HepG2 (cell line): ENCODE results near the gene ONECUT3. TPM values are rescaled to one million over a fixed set of nuclear protein-coding genes. Genes with fewer than 3 reads are reported as not detected.

Source experiments
- ATAC-seq: fragments of 200-7000 bp; cut with Tn5 transposase; 3 replicates; pipeline ENCODE4 v1.9.1; 2020; ENCODE audit warnings: mild to moderate bottlenecking, moderate library complexity
- BruUV-seq: library from RNA; stranded (reverse); fragments of 400-500 nt; replicated peaks from 2 replicates; lab custom pipeline; 2021; lab: Mats Ljungman, UMichigan
- CTCF ChIA-PET: fragments of 300-600 bp; formaldehyde crosslinking; extraction: SDS; loops from one replicate; lab custom pipeline; 2021; ENCODE audit warnings: low total read pairs, inconsistent platforms, low intra/inter-chr PET ratio; lab: Yijun Ruan, JAX
- POLR2A ChIA-PET: fragments of 350-600 bp; sonication (Branson Sonifier 250); formaldehyde crosslinking; loops from one replicate; lab custom pipeline; 2020; ENCODE audit warnings: antibody characterized with exemption, inconsistent platforms; lab: Yijun Ruan, JAX
- DNase-seq: peaks from one replicate; pipeline ENCODE4 v3.0.0-alpha.2; 2015; ENCODE audit warnings: low spot score
- FAIRE-seq: peaks from 3 replicates; lab custom pipeline; 2011; peaks lifted over from hg19 to GRCh38; lab: Jason Lieb, UNC
- H2AFZ ChIP-seq: one replicate; pipeline ENCODE4 v1.6.1; 2011; ENCODE audit warnings: low read length, inconsistent platforms
- H3K27ac ChIP-seq: fragments of 300-600 bp; 3 replicates; pipeline ENCODE4 v1.8.0; 2011; ENCODE audit warnings: mixed run types, mild to moderate bottlenecking, mixed read lengths, low read length, inconsistent platforms; ENCODE audit not compliant: insufficient read depth; ENCODE audit errors: extremely low read length
- H3K27me3 ChIP-seq, 2 experiments: fragments of 200-600 bp in 1 of 2; 2 replicates in 1 of 2; 3 replicates in 1 of 2; pipeline versions ENCODE4 v1.6.0 to v1.8.0; 2011; ENCODE audit warnings: low read length in 2 of 2, mild to moderate bottlenecking in 2 of 2, moderate library complexity in 2 of 2, inconsistent platforms in 1 of 2; ENCODE audit not compliant: insufficient read depth in 2 of 2, control insufficient read depth in 1 of 2
- H3K36me3 ChIP-seq, 2 experiments: fragments of 200-600 bp in 1 of 2; replicated peaks in 1 of 2; 2 replicates in 1 of 2; 3 replicates in 1 of 2; pipeline versions ENCODE4 v1.5.1 to v1.8.0; 2011; ENCODE audit warnings: low read length in 2 of 2, inconsistent platforms in 1 of 2; ENCODE audit not compliant: insufficient read depth in 2 of 2, control insufficient read depth in 1 of 2
- H3K4me1 ChIP-seq: 2 replicates; pipeline ENCODE4 v1.5.1; 2012; ENCODE audit warnings: low read length, inconsistent platforms; ENCODE audit not compliant: insufficient read depth
- H3K4me2 ChIP-seq: 2 replicates; pipeline ENCODE4 v1.6.0; 2011; ENCODE audit warnings: low read depth, low read length, inconsistent platforms
- H3K4me3 ChIP-seq, 3 experiments: fragments of 200-600 bp in 1 of 3; sonication (generic), shearing (Covaris generic) in 1 of 3; replicated peaks in 1 of 3; 2 replicates each; pipeline ENCODE4 v1.5.1; 2011 to 2016; ENCODE audit warnings: low read length in 3 of 3, inconsistent platforms in 2 of 3, low read depth in 2 of 3, mild to moderate bottlenecking in 2 of 3, control low read depth in 1 of 3, mixed read lengths in 1 of 3; ENCODE audit not compliant: insufficient read depth in 1 of 3
- H3K79me2 ChIP-seq: one replicate; pipeline ENCODE4 v1.6.1; 2011; ENCODE audit warnings: low read length, inconsistent platforms; ENCODE audit not compliant: insufficient read depth
- H3K9ac ChIP-seq: 2 replicates; pipeline ENCODE4 v1.6.0; 2011; ENCODE audit warnings: mild to moderate bottlenecking, low read depth, low read length, inconsistent platforms; ENCODE audit not compliant: insufficient read depth
- H3K9me3 ChIP-seq: 2 replicates; pipeline ENCODE4 v1.5.1; 2012; ENCODE audit warnings: mild to moderate bottlenecking, low read length
- H4K20me1 ChIP-seq: 2 replicates; pipeline ENCODE4 v1.6.0; 2011; ENCODE audit warnings: inconsistent platforms, mild to moderate bottlenecking, low read length, moderate library complexity; ENCODE audit not compliant: insufficient read depth
- ADNP ChIP-seq: sonication (generic); formaldehyde crosslinking; IDR thresholded peaks from 2 replicates; pipeline ENCODE4 v1.4.0; 2020; ENCODE audit warnings: missing genetic modification reagents
- ETV6 ChIP-seq: sonication (generic); formaldehyde crosslinking; conservative IDR thresholded peaks from 2 replicates; pipeline ENCODE4 v1.4.0; 2020; ENCODE audit warnings: missing genetic modification reagents
- MED8 ChIP-seq: sonication (generic); formaldehyde crosslinking; IDR thresholded peaks from 2 replicates; pipeline ENCODE4 v1.8.1; 2023; ENCODE audit warnings: mild to moderate bottlenecking, missing genetic modification reagents; ENCODE audit not compliant: insufficient replicate concordance
- MTA1 ChIP-seq: sonication (generic); formaldehyde crosslinking; IDR thresholded peaks from 2 replicates; pipeline ENCODE4 v1.4.0; 2020; ENCODE audit warnings: missing genetic modification reagents, mild to moderate bottlenecking, borderline replicate concordance
- NPAS2 ChIP-seq: sonication (generic); formaldehyde crosslinking; IDR thresholded peaks from 2 replicates; pipeline ENCODE4 v1.8.0; 2022; ENCODE audit warnings: mild to moderate bottlenecking, missing genetic modification reagents, borderline replicate concordance
- SMYD3 ChIP-seq: sonication (generic); formaldehyde crosslinking; IDR thresholded peaks from 2 replicates; pipeline ENCODE4 v1.8.1; 2023; ENCODE audit warnings: mild to moderate bottlenecking, missing genetic modification reagents
- SOX5 ChIP-seq: IDR thresholded peaks from 2 replicates; pipeline ENCODE4 v1.6.1; 2016; ENCODE audit warnings: borderline replicate concordance
- ZBTB21 ChIP-seq: sonication (generic); formaldehyde crosslinking; IDR thresholded peaks from 2 replicates; pipeline ENCODE4 v1.4.0; 2020; ENCODE audit warnings: missing genetic modification reagents
- ZNF737 ChIP-seq: sonication (generic); formaldehyde crosslinking; IDR thresholded peaks from 2 replicates; pipeline ENCODE4 v1.5.0; 2020; ENCODE audit warnings: missing genetic modification reagents, mild to moderate bottlenecking, borderline replicate concordance
- WGBS: methylation state at CpG from one replicate; pipeline ENCODE4 v1.1.6; 2017; ENCODE audit warnings: low lambda C conversion rate; 5-methylcytosine and 5-hydroxymethylcytosine counted together
- in situ Hi-C: cut with HindIII; loops from 2 replicates; pipeline ENCODE4 v1.10.0; 2017; ENCODE audit warnings: low pct_unique_long_range_greater_than_20kb; ENCODE audit not compliant: extremely low pct_ligation_motif_present
- intact Hi-C: fragments of 100-400 bp; cut with micrococcal nuclease; formaldehyde crosslinking; loops from one replicate; pipeline ENCODE4 v1.10.0; 2022; ENCODE audit not compliant: unreplicated experiment
- polyA plus RNA-seq, 8 experiments: library from polyadenylated mRNA; depleted of rRNA in 3 of 8; stranded (reverse) in 7 of 8; unstranded in 1 of 8; fragments of >200 nt; fragmentation: Illumina TruSeq in 4 of 8; extraction: Trizol in 4 of 8; gene quantifications; 2 replicates each; pipeline versions ENCODE4 v1.2.1 to v1.2.3, GENCODE V29; 2011 to 2016; ENCODE audit warnings: low read depth in 4 of 8, missing spikeins in 1 of 8, mixed read lengths in 1 of 8; ENCODE audit not compliant: insufficient read depth in 1 of 8
- total RNA-seq, 5 experiments: library from RNA; depleted of rRNA; stranded (reverse); fragments of >200 nt; fragmentation: Illumina TruSeq; extraction: Trizol; gene quantifications; 2 replicates each; pipeline ENCODE4 v1.2.3, GENCODE V29; 2016; ENCODE audit warnings: low read depth in 1 of 5
- TF ChIP-seq, protein P1 (sequence below): sonication (generic); formaldehyde crosslinking; IDR thresholded peaks from 2 replicates; pipeline ENCODE4 v1.5.0; 2020; ENCODE audit warnings: missing genetic modification reagents
- TF ChIP-seq, protein P2 (sequence below): sonication (generic); formaldehyde crosslinking; IDR thresholded peaks from 2 replicates; pipeline ENCODE4 v1.4.0; 2020; ENCODE audit warnings: low read depth, missing genetic modification reagents
- TF ChIP-seq, protein P3 (sequence below): sonication (generic); formaldehyde crosslinking; IDR thresholded peaks from 2 replicates; pipeline ENCODE4 v1.8.1; 2023; ENCODE audit warnings: mild to moderate bottlenecking, inconsistent platforms, moderate library complexity, missing genetic modification reagents, borderline replicate concordance
- TF ChIP-seq, protein P4 (sequence below): IDR thresholded peaks from 2 replicates; pipeline ENCODE4 v1.6.1; 2012; ENCODE audit warnings: low read length, improper control_type of control experiment
- TF ChIP-seq, protein P5 (sequence below): IDR thresholded peaks from 2 replicates; pipeline ENCODE4 v1.6.1; 2016

The ONECUT3 gene
- total and polyA plus RNA-seq, 2 of the 13 experiments (the other 11 are each of a cell fraction or from before 2014, with no cell fraction given) = under 0.01 TPM; not detected in 1

DNA sequence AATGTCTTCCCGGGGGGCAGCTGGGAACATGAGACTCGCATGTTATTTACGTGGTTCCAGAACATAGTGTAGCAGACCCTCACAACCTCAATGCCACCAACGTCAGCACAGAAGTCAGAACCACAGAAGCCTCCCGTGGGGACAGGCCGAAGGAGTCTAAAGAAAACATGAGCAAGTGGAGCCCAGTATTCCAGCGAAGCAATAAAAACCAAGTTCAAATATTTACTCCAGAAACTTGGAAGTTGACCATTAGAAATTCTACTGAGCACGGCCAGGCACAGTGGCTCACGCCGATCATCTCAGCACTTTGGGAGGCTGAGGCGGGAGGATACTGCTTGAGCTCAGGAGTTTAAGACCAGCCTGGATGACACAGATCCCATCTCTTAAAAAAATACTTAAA is 76.7 kb downstream of the ONECUT3 start:
- CTCF ChIA-PET = no interaction called here
- BruUV-seq = no TSS peak
- H3K27ac ChIP-seq = no peak overlapping the region

More for the DNA sequence above, 76.7 kb downstream of the ONECUT3 start:
- H4K20me1 ChIP-seq = 0 out of 2 replicates have a peak, but pooled peaks cover 3% of the 10 kb centered on the region
- 95% methylated on average over 10 of the region's 11 CpGs for WGBS
- no peak for FAIRE-seq
- H2AFZ ChIP-seq = no peak overlapping the region
- DNase-seq = no peak
- POLR2A ChIA-PET = interaction anchor here (2.1 kb wide), 1 partner anchor 8 kb away, joined by 6 read pairs; no protein-coding TSS in a partner anchor
- H3K9me3 ChIP-seq = no peaks in the 10 kb centered on the region
- H3K79me2 ChIP-seq = peaks cover 6% of the 10 kb centered on the region
- TF ChIP-seq SOX5 (CRISPR knock-in tag) = no peak
- no peak for TF ChIP-seq ADNP
- no peak for TF ChIP-seq SMYD3 (CRISPR knock-in tag)
- no peak for TF ChIP-seq ZNF737 (CRISPR knock-in tag)
- TF ChIP-seq NPAS2 (CRISPR knock-in tag) = no peak
- no peak for TF ChIP-seq ETV6 (CRISPR knock-in tag)
- TF ChIP-seq, protein P1, sequence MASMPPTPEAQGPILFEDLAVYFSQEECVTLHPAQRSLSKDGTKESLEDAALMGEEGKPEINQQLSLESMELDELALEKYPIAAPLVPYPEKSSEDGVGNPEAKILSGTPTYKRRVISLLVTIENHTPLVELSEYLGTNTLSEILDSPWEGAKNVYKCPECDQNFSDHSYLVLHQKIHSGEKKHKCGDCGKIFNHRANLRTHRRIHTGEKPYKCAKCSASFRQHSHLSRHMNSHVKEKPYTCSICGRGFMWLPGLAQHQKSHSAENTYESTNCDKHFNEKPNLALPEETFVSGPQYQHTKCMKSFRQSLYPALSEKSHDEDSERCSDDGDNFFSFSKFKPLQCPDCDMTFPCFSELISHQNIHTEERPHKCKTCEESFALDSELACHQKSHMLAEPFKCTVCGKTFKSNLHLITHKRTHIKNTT = no peak
- TF ChIP-seq, protein P2, sequence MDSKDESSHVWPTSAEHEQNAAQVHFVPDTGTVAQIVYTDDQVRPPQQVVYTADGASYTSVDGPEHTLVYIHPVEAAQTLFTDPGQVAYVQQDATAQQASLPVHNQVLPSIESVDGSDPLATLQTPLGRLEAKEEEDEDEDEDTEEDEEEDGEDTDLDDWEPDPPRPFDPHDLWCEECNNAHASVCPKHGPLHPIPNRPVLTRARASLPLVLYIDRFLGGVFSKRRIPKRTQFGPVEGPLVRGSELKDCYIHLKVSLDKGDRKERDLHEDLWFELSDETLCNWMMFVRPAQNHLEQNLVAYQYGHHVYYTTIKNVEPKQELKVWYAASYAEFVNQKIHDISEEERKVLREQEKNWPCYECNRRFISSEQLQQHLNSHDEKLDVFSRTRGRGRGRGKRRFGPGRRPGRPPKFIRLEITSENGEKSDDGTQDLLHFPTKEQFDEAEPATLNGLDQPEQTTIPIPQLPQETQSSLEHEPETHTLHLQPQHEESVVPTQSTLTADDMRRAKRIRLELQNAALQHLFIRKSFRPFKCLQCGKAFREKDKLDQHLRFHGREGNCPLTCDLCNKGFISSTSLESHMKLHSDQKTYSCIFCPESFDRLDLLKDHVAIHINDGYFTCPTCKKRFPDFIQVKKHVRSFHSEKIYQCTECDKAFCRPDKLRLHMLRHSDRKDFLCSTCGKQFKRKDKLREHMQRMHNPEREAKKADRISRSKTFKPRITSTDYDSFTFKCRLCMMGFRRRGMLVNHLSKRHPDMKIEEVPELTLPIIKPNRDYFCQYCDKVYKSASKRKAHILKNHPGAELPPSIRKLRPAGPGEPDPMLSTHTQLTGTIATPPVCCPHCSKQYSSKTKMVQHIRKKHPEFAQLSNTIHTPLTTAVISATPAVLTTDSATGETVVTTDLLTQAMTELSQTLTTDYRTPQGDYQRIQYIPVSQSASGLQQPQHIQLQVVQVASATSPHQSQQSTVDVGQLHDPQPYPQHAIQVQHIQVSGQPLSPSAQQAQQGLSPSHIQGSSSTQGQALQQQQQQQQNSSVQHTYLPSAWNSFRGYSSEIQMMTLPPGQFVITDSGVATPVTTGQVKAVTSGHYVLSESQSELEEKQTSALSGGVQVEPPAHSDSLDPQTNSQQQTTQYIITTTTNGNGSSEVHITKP (CRISPR knock-in tag) = no peak
- TF ChIP-seq, protein P3, sequence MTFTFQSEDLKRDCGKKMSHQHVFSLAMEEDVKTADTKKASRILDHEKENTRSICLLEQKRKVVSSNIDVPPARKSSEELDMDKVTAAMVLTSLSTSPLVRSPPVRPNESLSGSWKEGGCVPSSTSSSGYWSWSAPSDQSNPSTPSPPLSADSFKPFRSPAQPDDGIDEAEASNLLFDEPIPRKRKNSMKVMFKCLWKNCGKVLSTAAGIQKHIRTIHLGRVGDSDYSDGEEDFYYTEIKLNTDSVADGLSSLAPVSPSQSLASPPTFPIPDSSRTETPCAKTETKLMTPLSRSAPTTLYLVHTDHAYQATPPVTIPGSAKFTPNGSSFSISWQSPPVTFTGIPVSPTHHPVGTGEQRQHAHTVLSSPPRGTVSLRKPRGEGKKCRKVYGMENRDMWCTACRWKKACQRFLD (CRISPR knock-in tag) = no peak
- TF ChIP-seq MED8 (CRISPR knock-in tag) = no peak
- no peak for TF ChIP-seq MTA1 (CRISPR knock-in tag)
- TF ChIP-seq, protein P4, sequence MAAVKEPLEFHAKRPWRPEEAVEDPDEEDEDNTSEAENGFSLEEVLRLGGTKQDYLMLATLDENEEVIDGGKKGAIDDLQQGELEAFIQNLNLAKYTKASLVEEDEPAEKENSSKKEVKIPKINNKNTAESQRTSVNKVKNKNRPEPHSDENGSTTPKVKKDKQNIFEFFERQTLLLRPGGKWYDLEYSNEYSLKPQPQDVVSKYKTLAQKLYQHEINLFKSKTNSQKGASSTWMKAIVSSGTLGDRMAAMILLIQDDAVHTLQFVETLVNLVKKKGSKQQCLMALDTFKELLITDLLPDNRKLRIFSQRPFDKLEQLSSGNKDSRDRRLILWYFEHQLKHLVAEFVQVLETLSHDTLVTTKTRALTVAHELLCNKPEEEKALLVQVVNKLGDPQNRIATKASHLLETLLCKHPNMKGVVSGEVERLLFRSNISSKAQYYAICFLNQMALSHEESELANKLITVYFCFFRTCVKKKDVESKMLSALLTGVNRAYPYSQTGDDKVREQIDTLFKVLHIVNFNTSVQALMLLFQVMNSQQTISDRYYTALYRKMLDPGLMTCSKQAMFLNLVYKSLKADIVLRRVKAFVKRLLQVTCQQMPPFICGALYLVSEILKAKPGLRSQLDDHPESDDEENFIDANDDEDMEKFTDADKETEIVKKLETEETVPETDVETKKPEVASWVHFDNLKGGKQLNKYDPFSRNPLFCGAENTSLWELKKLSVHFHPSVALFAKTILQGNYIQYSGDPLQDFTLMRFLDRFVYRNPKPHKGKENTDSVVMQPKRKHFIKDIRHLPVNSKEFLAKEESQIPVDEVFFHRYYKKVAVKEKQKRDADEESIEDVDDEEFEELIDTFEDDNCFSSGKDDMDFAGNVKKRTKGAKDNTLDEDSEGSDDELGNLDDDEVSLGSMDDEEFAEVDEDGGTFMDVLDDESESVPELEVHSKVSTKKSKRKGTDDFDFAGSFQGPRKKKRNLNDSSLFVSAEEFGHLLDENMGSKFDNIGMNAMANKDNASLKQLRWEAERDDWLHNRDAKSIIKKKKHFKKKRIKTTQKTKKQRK = no peak
- TF ChIP-seq ZBTB21 = no peak
- TF ChIP-seq, protein P5, sequence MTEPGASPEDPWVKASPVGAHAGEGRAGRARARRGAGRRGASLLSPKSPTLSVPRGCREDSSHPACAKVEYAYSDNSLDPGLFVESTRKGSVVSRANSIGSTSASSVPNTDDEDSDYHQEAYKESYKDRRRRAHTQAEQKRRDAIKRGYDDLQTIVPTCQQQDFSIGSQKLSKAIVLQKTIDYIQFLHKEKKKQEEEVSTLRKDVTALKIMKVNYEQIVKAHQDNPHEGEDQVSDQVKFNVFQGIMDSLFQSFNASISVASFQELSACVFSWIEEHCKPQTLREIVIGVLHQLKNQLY (CRISPR knock-in tag) = no peak
- H3K36me3 ChIP-seq = peaks cover 4 to 17% of the 10 kb centered on the region in 2 experiments; a peak in 3 of 5 replicates
- H3K4me1 ChIP-seq = no peaks in the 10 kb centered on the region
- no peak overlapping the region for H3K4me2 ChIP-seq
- ATAC-seq = no peak
- in situ Hi-C loops = no loop called here
- H3K9ac ChIP-seq = no peak overlapping the region
- intact Hi-C loops = no loop called here
- H3K27me3 ChIP-seq = no peaks in the 10 kb centered on the region
- no peak overlapping the region for H3K4me3 ChIP-seq
